ENCODE results near the gene BST1.

Gene BST1

DNA sequence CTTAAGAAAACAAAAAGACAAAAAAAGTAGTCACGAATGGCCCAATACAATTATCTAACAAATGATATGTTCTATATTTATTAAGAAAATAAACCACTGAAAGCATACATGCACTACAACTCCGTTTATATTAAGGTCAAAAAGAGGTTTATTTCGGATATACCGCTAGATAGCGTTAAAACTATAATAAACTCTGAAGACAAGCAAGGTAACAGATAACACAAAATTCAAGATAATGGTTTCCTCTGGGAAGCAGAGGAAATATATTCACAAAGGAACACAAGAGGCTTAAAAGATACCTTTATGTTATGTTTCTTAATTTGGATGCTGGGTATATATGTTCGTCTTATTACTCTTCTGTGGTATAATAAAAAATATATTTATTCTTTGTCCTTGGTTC is 26.0 kb upstream of the BST1 start:
- DNase-seq (ENCODE audit: low read depth in 2 of 2), result no peak

DNA sequence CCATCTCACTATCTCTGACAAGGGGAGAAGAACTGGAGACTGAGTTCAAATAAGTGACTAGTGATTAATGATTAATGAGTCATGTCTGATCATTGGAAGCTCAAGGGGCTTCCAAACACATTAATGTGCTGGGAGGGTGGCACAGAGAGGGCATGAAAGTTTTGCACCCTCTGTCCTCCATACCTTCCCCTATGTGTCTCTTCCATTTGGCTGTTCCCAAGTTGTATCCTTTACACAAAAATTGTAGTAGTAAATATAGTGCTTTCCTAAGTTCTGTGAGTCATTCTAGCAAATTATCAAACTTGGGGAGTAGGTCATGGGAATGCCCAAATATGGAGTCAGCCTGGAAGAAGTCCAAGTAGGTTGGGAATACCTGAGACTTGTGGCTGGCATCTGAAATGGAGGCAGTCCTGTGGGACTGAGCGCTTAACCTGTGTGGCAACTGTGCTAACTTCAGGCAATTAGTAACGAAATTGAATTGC is 25.3 kb upstream of the BST1 start:
- DNase-seq (ENCODE audit: low read depth in 2 of 2), result no peak

- DNase-seq (ENCODE audit: low read depth in 2 of 2), result no peak
Measured at GRCh38 chr4:15681067-15681371, 21.8 kb upstream of the BST1 start.

- peak; percentile 96 to 100 for DNase-seq (ENCODE audit: low read depth in 2 of 2)
Measured at GRCh38 chr4:15681372-15682241, 21.3 kb upstream of the BST1 start, which contains the start of gene FAM200B. TSS of gene FAM200B (plus strand) at chr4:15681827. CDS start at chr4:15686978, 5,151 bp downstream.

GRCh38 chr4:15682242-15683142 is 20.4 kb upstream of the BST1 start:
- DNase-seq (ENCODE audit: low read depth in 2 of 2), result no peak

GRCh38 chr4:15683143-15683495 is 19.7 kb upstream of the BST1 start:
- DNase-seq (ENCODE audit: low read depth in 2 of 2), result no peak

DNA sequence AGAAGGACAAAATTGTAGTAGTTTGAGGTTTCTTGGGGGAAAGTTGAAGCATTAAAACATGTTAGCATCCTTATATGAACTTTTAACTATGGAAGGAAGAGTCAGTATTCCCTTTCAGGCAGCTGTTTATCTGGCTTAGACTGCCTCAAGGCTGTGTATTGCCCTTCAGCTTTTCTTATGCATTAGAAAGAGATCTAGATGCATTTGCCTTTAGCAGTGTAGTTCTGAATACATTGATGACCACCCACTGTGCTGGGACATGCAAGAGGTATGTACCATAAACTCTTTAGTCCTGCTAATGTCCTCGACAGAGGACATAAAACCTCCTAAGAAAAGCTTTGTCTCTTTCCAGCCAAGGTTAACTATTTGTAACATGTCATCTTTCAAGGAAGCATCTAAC is 18.4 kb upstream of the BST1 start:
- no peak for DNase-seq (ENCODE audit: low read depth in 2 of 2)

DNA sequence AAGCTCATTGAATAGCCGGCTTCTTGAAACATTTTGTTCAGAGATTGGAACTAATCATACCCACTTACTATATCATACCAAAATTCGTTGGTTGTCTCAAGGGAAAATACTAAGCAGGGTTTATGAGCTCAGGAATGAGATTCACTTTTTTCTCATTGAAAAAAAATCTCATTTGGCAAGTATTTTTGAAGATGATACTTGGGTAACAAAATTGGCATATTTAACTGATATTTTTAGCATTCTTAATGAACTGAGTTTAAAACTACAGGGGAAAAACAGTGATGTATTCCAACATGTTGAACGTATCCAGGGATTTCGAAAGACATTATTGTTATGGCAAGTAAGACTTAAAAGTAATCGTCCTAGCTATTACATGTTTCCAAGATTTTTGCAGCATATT is 14.8 kb upstream of the BST1 start:
- no peak for DNase-seq (ENCODE audit: low read depth in 2 of 2)

GRCh38 chr4:15689540-15689939 is 13.3 kb upstream of the BST1 start:
- DNase-seq (ENCODE audit: low read depth in 2 of 2), result no peak

DNA sequence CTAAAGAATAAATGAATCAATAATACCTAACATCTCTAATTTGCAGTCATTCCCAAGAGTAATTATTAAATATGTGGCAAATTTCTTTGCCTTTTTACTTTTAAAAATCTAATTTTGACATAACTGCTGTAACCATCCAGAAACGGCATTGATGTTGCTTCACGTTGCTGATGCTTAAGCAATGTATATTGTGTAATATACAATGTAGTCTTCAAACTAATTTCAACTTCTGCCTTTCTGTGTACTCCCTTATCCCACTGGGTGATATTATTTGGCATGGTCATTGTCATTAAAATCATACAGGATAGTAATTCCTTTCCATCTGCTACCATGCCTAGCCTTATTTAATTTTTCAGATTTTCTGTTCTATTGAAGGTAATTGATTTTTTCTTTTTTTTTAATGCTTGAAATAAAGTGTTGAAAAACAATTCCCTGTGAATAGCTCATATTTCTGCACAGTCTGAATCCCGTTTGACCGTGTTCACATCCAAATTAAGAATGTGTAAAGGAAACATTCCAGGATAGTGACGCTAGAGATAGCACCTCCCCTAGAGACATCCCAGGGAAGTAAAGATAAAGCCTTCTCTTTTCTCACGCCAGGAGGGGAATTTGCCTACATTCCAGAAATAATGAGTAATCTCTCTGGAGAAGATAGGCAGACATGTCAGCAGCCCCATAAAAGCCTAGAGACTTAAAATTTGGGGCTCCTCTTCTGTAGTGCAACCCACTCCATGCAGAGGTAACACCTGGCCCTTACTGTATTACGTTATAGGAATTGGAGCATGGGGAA is 12.7 kb upstream of the BST1 start:
- DNase-seq (ENCODE audit: low read depth in 2 of 2), result no peak

- no peak for DNase-seq (ENCODE audit: low read depth in 2 of 2)
Measured at GRCh38 chr4:15691346-15692135, 11.3 kb upstream of the BST1 start.

GRCh38 chr4:15692602-15693001 is 10.3 kb upstream of the BST1 start:
- no peak for DNase-seq (ENCODE audit: low read depth in 2 of 2)

GRCh38 chr4:15694431-15694830 is 8.4 kb upstream of the BST1 start:
- DNase-seq (ENCODE audit: low read depth in 2 of 2), result no peak

GRCh38 chr4:15695240-15695699 is 7.6 kb upstream of the BST1 start:
- DNase-seq (ENCODE audit: low read depth in 2 of 2), result no peak

GRCh38 chr4:15695729-15696128 is 7.1 kb upstream of the BST1 start:
- no peak for DNase-seq (ENCODE audit: low read depth in 2 of 2)

- no peak for DNase-seq (ENCODE audit: low read depth in 2 of 2)
Measured at GRCh38 chr4:15696866-15697265, 6.0 kb upstream of the BST1 start.

DNA sequence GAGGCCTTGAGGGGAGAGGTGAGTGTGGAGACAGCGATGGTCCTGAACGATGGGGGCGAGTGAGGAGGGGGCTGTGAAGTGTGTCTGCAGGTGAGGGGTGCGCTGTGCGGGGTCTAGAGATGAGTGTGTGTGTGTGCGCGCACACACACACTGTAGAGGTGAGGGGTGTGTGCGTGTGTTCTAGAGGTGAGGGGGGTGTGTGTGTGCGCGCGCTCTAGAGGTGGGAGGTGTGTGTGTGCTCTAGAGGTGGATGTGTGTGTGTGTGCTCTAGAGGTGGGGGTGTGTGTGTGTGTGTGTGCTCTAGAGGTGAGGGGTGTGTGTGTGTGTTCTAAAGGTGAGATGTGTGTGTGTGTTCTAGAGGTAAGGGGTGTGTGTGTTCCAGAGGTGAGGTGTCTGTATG is 574 bp downstream of the BST1 start:
- no peak for DNase-seq (ENCODE audit: low read depth in 2 of 2)

GRCh38 chr4:15704129-15704528 is 1.3 kb downstream of the BST1 start:
- no peak for DNase-seq (ENCODE audit: low read depth in 2 of 2)

- DNase-seq (ENCODE audit: low read depth in 2 of 2), result no peak
Measured at GRCh38 chr4:15706646-15707362, 3.9 kb downstream of the BST1 start.

DNA sequence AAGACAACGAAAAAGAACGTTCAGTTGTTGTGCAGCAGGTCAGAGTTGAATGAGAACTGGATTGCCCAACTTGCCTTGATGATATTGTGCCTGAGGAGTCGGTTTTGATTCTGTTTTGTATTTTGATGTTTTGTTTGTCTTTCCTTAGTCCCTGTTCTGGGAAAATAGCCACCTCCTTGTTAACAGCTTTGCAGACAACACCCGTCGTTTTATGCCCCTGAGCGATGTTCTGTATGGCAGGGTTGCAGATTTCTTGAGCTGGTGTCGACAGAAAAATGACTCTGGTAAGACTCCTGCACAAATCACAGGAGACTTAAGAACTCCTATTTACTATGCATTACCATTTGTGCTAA is 4.5 kb downstream of the BST1 start:
- DNase-seq (ENCODE audit: low read depth in 2 of 2), result no peak

GRCh38 chr4:15711762-15712161 is 8.9 kb downstream of the BST1 start:
- no peak for DNase-seq (ENCODE audit: low read depth in 2 of 2)
